Nephron (organoid): Measurements from ENCODE around the gene UBR1.
"Not testable (repeated sequence)": the region's sequence is repeated elsewhere in the genome, so short reads cannot be mapped to it uniquely, and the experiment has no call there.

Experiments
- H3K27ac Mint-ChIP-seq, 3 experiments: 2 replicates each; pipeline ENCODE4 v1.8.0; 2020; ENCODE audit warnings: mixed read lengths in 3 of 3, mild to moderate bottlenecking in 2 of 3, moderate library complexity in 1 of 3
- H3K27me3 Mint-ChIP-seq: 2 replicates; pipeline ENCODE4 v1.8.0; 2021; ENCODE audit warnings: low read depth, mild to moderate bottlenecking, moderate library complexity, mixed read lengths
- H3K36me3 Mint-ChIP-seq: 2 replicates; pipeline ENCODE4 v1.8.0; 2020; ENCODE audit warnings: low read depth, mixed read lengths
- H3K4me1 Mint-ChIP-seq: 2 replicates; pipeline ENCODE4 v1.8.0; 2020; ENCODE audit warnings: mixed read lengths
- H3K4me3 Mint-ChIP-seq, 3 experiments: 2 replicates each; pipeline ENCODE4 v1.8.0; 2020; ENCODE audit warnings: mild to moderate bottlenecking in 3 of 3, mixed read lengths in 3 of 3, moderate library complexity in 2 of 3
- H3K9me3 Mint-ChIP-seq: 2 replicates; pipeline ENCODE4 v1.8.0; 2020; ENCODE audit warnings: mixed read lengths
- TF ChIP-seq, protein P1 (sequence below), 3 experiments: fragments of 200-600 bp; sonication (generic); IDR thresholded peaks; one replicate each; pipeline ENCODE4 v1.5.0; 2021; ENCODE audit warnings: antibody characterized with exemption in 3 of 3; ENCODE audit not compliant: unreplicated experiment in 3 of 3

Gene UBR1

DNA sequence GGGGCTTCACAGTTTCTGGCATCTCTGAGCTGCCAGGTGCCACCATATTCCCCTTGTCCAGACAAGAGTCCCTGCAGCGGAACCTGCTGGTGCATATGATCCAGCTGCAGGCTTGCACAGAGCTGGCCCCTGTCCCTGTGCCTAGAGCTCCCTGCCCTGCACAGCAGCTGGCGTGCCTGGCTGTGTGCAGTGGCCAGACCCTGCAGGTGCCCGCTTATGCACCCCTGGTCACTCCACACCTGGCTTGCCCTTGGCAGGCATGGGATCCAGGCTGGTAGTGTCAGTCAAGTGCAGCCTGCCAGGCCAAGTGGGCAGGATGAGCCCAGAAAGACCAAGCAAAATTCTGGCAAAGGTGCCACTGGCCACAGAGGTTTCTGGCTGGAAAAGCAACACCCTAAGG lies 96.6 kb downstream of the UBR1 start:
- TF ChIP-seq, protein P1, sequence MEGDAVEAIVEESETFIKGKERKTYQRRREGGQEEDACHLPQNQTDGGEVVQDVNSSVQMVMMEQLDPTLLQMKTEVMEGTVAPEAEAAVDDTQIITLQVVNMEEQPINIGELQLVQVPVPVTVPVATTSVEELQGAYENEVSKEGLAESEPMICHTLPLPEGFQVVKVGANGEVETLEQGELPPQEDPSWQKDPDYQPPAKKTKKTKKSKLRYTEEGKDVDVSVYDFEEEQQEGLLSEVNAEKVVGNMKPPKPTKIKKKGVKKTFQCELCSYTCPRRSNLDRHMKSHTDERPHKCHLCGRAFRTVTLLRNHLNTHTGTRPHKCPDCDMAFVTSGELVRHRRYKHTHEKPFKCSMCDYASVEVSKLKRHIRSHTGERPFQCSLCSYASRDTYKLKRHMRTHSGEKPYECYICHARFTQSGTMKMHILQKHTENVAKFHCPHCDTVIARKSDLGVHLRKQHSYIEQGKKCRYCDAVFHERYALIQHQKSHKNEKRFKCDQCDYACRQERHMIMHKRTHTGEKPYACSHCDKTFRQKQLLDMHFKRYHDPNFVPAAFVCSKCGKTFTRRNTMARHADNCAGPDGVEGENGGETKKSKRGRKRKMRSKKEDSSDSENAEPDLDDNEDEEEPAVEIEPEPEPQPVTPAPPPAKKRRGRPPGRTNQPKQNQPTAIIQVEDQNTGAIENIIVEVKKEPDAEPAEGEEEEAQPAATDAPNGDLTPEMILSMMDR (IDR thresholded peaks at IDR 0.05; ENCODE audit: unreplicated experiment in 3 of 3) = no peak
- Mint-ChIP-seq H3K27me3 (no peaks in the 10 kb centered on the region), H3K27ac (no peak overlapping the region), H3K4me1 (no peaks in the 10 kb centered on the region), H3K4me3 (no peak overlapping the region), H3K9me3 (peaks cover 2% of the 10 kb centered on the region), H3K36me3 (peaks cover 65% of the 10 kb centered on the region)

DNA sequence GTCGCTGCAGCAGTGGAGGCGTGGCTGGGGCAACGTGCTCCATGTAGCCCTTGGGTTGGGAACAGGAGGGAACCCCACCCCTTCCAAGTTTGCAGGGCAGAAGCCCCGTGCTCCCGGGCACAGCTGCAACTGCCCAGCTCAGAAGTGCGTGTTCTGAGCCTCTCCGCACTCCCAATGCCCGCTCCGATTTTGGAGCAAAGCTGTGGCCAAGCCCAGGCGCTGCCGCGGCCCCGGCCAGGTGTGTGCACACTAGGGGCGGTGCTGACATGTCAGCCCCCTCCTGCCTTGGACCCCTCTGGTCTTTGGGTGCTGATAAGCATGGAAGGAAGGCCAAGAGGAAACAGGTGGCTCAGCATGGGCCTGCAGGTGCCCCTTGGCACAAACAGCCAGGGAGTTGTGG lies 97.7 kb downstream of the UBR1 start:
- H3K27ac Mint-ChIP-seq = no peak overlapping the region
- no peak overlapping the region for H3K4me3 Mint-ChIP-seq
- H3K27me3 Mint-ChIP-seq = no peaks in the 10 kb centered on the region
- no peaks in the 10 kb centered on the region for H3K4me1 Mint-ChIP-seq
- peaks cover 65% of the 10 kb centered on the region for H3K36me3 Mint-ChIP-seq
- TF ChIP-seq, protein P1 (IDR thresholded peaks at IDR 0.05; ENCODE audit: unreplicated experiment in 3 of 3) = no peak
- H3K9me3 Mint-ChIP-seq = peaks cover 5% of the 10 kb centered on the region

DNA sequence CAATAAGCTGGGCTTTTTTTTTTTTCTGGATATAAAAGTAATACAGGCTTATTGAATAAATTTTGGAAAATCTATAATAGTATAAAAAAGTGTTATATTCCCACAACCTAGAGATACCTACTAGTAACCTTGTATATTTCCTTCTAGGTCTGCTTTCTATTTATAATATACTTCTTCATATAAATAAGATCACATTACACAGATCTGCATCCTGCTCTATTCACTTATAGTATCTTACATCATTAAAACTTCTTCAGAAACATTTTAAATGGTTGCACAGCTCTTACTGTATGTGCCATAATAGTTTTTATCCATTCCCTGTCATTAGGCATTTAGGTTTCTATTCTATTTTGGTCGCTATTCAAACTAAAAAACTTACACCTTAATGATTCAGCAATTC lies 98.3 kb downstream of the UBR1 start:
- no peaks in the 10 kb centered on the region for H3K27me3 Mint-ChIP-seq
- H3K9me3 Mint-ChIP-seq = peaks cover 5% of the 10 kb centered on the region
- TF ChIP-seq, protein P1 (IDR thresholded peaks at IDR 0.05; ENCODE audit: unreplicated experiment in 3 of 3) = no peak
- no peaks in the 10 kb centered on the region for H3K4me1 Mint-ChIP-seq
- H3K36me3 Mint-ChIP-seq = peaks cover 67% of the 10 kb centered on the region
- no peak overlapping the region for H3K27ac Mint-ChIP-seq
- no peak overlapping the region for H3K4me3 Mint-ChIP-seq

DNA sequence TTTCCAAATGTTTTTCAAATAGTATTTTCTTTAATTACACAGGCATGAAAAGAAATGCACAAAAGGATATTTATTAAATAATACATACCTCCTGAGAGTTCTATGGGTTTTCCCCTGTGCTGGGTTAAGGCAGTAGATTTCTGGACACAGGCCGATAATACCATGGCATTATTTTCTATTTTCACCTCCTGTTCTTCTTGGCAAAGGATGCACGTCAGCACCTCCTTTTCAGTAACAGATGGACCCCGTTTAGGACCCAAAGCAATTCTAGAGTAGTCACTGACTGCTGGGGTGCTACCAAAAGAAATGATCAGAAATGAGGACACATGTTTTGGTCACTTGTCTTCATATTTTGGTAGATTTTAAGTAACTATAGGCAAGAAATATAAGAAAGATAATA lies 98.8 kb downstream of the UBR1 start:
- no peak overlapping the region for H3K27ac Mint-ChIP-seq
- no peaks in the 10 kb centered on the region for H3K27me3 Mint-ChIP-seq
- TF ChIP-seq, protein P1 (IDR thresholded peaks at IDR 0.05; ENCODE audit: unreplicated experiment in 3 of 3) = no peak
- peaks cover 5% of the 10 kb centered on the region for H3K9me3 Mint-ChIP-seq
- H3K4me3 Mint-ChIP-seq = no peak overlapping the region
- peaks cover 65% of the 10 kb centered on the region for H3K36me3 Mint-ChIP-seq
- no peaks in the 10 kb centered on the region for H3K4me1 Mint-ChIP-seq

DNA sequence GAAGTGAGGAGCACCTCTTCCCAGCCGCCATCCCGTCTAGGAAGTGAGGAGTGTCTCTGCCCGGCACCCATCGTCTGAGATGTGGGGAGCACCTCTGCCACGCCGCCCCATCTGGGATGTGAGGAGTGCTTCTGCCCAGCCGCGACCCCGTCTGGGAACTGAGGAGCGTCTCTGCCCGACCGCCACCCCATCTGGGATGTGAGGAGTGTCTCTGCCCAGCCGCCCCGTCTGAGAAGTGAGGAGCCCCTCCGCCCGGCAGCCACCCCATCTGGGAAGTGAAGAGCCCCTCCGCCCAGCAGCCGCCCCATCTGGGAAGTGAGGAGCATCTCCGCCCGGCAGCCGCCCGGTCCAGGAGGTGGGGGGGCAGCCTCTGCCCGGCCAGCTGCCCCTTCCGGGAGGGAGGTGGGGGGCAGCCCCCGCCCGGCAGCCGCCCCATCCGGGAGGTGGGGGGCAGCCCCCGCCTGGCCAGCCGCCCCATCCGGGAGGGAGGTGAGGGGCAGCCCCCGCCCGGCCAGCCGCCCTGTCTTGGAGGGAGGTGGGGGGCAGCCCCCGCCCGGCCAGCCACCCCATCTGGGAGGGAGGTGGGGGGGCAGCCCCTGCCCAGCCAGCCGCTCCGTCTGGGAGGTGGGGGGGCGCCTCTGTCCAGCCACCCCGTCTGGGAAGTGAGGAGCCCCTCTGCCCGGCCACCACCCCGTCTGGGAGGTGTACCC lies 100.8 kb downstream of the UBR1 start:
- H3K27me3 Mint-ChIP-seq, H3K4me3 Mint-ChIP-seq, H3K9me3 Mint-ChIP-seq, H3K27ac Mint-ChIP-seq, H3K4me1 Mint-ChIP-seq: not testable (repeated sequence)
- H3K36me3 Mint-ChIP-seq = peaks cover 51% of the 10 kb centered on the region

DNA sequence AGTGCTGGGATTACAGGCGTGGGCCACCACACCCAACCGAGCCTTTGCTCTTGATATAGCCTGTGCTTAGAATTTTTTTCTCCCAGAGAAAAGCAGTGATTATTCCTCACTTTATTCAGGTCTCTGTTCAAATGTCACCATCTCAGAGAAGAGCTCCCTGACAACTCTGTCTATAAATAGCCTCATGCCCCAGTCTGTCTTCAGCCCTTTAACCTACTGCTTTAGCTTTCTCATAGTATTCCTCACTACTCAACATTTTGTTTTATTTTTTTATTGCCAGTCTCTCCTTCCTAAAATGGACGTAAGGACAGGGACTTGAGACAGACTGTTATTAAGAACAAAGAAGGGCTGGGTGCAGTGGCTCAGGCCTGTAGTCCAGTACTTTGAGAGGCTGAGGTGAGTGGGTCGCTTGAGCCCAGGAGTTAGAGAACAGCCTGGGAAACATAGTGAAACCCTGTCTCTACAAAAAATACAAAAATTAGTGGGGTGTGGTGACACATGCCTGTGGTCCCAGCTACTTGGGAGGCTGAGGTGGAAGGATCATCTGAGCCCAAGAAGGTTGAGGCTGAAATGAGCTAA lies 106.5 kb downstream of the UBR1 start:
- H3K4me3 Mint-ChIP-seq = no peak overlapping the region
- peaks cover 56% of the 10 kb centered on the region for H3K36me3 Mint-ChIP-seq
- H3K4me1 Mint-ChIP-seq = no peaks in the 10 kb centered on the region
- no peaks in the 10 kb centered on the region for H3K27me3 Mint-ChIP-seq
- TF ChIP-seq, protein P1 (IDR thresholded peaks at IDR 0.05; ENCODE audit: unreplicated experiment in 3 of 3) = no peak
- peak overlapping the region in 1 of 3 experiments; percentile 49 for H3K27ac Mint-ChIP-seq
- peaks cover 3% of the 10 kb centered on the region for H3K9me3 Mint-ChIP-seq
